IPS DF 6.9 (cell line): ENCODE measurements around the gene ANKRD13B.
A peak's percentile ranks its signal among the peaks of the same experiment; 100 is the strongest.

Experiments
- DNase-seq: peaks from one replicate; pipeline ENCODE4 v3.0.0-alpha.2; 2013; ENCODE audit warnings: low read depth, low spot score
- H3K27ac ChIP-seq: one replicate; pipeline ENCODE4 v1.5.1; 2013; ENCODE audit warnings: low read length, control low read depth
- H3K27me3 ChIP-seq: 2 replicates; pipeline ENCODE4 v1.6.1; 2013; ENCODE audit warnings: mild to moderate bottlenecking, low read length; ENCODE audit not compliant: control insufficient read depth, insufficient read depth
- H3K36me3 ChIP-seq: 2 replicates; pipeline ENCODE4 v1.6.1; 2013; ENCODE audit warnings: low read length; ENCODE audit not compliant: control insufficient read depth, insufficient read depth
- H3K4me1 ChIP-seq: 2 replicates; pipeline ENCODE4 v1.6.1; 2013; ENCODE audit warnings: low read length; ENCODE audit not compliant: control insufficient read depth, insufficient read depth
- H3K4me3 ChIP-seq: 2 replicates; pipeline ENCODE4 v1.5.1; 2013; ENCODE audit warnings: mild to moderate bottlenecking, low read length
- H3K9me3 ChIP-seq: 2 replicates; pipeline ENCODE4 v1.6.1; 2013; ENCODE audit warnings: low read length, inconsistent platforms; ENCODE audit not compliant: control insufficient read depth, insufficient read depth
- WGBS: extraction: QIAGEN DNeasy Blood & Tissue Kit; methylation state at CpG from one replicate; pipeline ENCODE4 v1.1.7; 2013; ENCODE audit warnings: mixed read lengths, missing lambda C conversion rate; ENCODE audit not compliant: insufficient read length, insufficient coverage; 5-methylcytosine and 5-hydroxymethylcytosine counted together

Gene ANKRD13B

DNA sequence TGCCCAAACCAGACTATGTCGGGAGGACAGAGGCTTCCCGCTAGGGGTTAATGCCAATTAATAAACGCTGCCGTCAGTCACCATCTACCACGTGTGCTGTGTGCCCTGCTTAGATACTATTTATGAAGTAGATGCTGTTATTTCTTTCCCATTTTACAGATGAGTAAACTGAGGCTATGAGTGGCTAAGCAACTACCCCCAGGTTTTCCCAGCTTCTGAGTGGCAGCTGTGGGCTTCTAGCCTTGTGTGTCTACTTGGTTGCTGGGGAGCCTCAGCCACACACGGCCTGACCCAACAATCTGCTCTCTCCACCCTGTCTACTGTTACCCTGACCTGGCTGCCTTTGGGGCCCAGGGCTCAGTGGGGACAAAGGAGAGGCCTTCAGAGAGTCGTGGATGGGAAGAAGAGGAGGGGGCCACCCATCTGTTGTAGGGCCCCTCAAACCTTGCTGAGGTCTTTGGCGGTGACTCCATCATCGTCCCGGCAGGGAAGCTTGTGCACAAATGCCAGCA, 10.6 kb upstream of the ANKRD13B start:
- H3K27ac ChIP-seq = no peak overlapping the region
- no CpG with 5 or more reads among the region's 10 CpGs for WGBS
- no peak for DNase-seq
- peaks cover 12% of the 10 kb centered on the region; the same call in 1 of the 2 replicates for H3K36me3 ChIP-seq
- no peaks in the 10 kb centered on the region for H3K9me3 ChIP-seq
- no peaks in the 10 kb centered on the region for H3K27me3 ChIP-seq
- H3K4me3 ChIP-seq = no peak overlapping the region
- H3K4me1 ChIP-seq = peaks cover 10% of the 10 kb centered on the region

DNA sequence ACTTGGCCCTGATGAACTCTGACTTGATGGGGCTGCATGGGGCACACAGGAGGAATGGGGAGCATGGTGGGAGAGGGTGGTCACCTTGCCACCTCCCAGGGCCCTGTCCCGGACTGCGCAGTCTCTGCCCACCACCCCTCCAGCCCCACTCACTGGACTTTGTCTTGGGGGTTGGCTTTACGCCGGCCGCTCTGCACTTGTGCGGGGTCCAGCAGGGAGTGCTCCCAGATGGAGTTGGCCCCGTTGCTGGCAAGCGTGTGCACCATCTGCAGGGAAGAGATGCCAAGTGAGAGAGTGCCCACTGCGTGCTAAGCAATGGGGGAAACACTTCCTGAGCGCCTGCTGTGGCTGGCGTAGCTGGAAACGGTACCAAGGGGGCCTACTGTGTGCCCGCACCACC, 10.2 kb upstream of the ANKRD13B start:
- H3K36me3 ChIP-seq = peaks cover 11% of the 10 kb centered on the region; the same call in 1 of the 2 replicates
- H3K4me1 ChIP-seq = peaks cover 10% of the 10 kb centered on the region
- H3K27me3 ChIP-seq = no peaks in the 10 kb centered on the region
- no peak overlapping the region for H3K4me3 ChIP-seq
- H3K27ac ChIP-seq = no peak overlapping the region
- no peak for DNase-seq
- H3K9me3 ChIP-seq = no peaks in the 10 kb centered on the region
- no CpG with 5 or more reads among the region's 13 CpGs for WGBS

DNA sequence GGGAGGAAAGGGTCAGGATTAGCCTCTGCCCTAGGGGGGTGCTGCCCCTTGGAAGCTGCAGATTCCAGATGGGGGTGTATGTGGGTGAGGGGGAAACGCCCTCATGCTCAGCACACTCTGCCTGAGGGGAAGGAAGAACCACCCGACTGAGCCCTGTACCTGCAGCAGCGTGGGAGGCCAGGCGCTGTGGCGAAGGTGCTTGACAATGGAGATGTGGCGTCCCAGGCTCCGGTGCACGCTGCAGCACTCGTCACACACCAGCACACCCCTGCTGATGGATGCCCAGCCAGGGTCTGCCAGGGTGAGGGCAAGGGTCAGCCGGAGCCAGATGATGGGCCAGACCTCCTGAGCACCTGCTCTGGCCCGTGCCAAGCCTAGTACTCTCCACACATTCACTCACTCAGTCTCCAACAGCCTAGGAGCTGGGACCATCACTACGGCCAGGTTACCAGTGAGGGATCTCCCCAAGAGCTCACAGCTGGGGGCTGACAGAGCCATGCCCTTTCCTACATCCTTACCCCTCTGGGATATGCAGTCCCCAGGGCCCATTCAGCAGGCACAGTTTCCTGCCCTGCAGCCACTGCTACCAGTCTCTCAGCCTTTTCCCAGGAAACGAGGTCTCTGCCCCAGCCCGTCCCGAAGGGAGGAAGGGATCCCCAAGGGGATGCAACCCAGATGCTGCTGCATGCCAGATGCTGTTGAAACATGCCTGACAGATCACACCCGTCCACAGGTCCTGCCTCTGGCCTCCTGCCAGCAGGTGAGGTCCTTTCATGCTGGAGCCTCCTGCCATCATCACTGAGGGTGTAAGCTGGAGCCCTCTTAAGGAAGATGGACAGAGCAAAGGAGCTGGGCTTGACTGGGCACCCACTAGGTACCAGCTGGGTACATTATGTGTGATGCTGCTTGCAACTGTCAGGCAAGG, 9.3 kb upstream of the ANKRD13B start:
- H3K4me1 ChIP-seq = peaks cover 13% of the 10 kb centered on the region
- DNase-seq = no peak
- H3K9me3 ChIP-seq = no peaks in the 10 kb centered on the region

DNA sequence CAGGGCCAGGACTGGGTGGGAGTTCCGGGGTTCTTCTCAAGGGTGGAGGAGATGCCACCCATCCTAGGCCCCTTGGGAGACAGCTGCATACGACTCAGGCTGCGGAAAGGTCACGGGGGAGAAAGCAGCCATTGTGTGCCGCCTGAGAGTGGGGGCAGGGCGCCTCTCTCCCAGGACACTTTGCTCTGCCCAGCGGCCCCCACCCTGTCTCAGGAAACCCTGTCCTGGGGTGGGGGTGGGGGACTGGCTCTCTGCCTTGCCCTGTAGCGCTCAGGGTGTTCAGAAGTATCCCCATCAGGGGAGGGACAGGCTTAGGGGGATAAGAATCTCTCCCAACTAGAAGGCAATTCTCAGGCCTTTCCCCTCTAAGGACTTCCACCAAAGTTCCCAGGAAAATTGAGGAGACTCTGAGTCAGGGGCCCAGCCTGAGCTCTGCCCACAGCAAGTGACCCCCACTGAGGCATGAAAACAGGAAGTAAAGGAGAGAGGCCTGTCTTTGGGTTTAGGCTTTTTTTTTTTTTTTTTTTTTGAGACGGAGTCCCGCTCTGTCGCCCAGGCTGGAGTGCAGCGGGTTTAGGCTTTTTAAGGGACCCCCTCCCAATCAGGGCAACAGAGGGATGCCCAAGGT, 8.4 kb upstream of the ANKRD13B start:
- no peak for DNase-seq
- no peaks in the 10 kb centered on the region for H3K27me3 ChIP-seq
- no peaks in the 10 kb centered on the region for H3K9me3 ChIP-seq
- H3K27ac ChIP-seq = no peak overlapping the region
- H3K36me3 ChIP-seq = peaks cover 9% of the 10 kb centered on the region; the same call in 1 of the 2 replicates
- no CpG with 5 or more reads among the region's 12 CpGs for WGBS
- H3K4me1 ChIP-seq = peaks cover 13% of the 10 kb centered on the region
- H3K4me3 ChIP-seq = no peak overlapping the region

More for the DNA sequence above, 9.3 kb upstream of the ANKRD13B start:
- no peak overlapping the region; the same call in 1 of the 2 replicates for H3K4me3 ChIP-seq
- H3K27ac ChIP-seq = no peak overlapping the region
- no CpG with 5 or more reads among the region's 16 CpGs for WGBS
- no peaks in the 10 kb centered on the region for H3K27me3 ChIP-seq
- peaks cover 9% of the 10 kb centered on the region; the same call in 1 of the 2 replicates for H3K36me3 ChIP-seq

DNA sequence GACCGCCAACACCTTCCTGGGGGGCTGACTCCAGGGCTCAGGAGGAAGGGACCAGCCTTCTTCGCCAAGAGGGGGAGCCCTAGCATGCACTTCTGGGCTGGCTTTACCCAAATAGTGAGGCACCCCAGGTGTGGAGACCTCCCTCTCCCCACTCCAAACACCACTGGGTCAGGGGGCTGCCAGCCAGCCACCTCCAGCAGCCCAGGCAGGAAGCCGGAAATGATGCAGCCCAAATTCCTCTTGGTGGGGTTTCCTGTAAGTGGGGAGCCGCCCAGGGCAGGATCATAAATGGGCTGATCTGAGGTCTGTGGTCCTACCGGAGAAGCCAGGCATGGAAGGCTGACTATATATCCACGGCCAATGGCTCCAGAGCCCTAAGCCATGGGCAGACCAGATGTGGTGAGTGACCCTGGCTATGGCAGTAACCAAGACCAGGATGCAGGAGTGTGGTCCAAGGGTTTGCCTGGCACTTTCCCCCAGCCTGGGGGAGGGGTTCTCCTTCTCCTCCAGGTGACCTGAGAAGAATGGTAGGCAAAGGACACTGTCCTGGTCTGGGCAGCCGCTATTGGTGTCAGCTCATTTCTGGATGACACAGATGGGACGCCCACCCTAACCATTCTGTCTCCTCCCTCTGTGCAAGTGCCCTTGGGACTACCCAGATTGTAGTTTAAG, 7.7 kb upstream of the ANKRD13B start:
- Histone ChIP-seq H3K4me1 (peaks cover 17% of the 10 kb centered on the region), H3K4me3 (no peak overlapping the region), H3K27ac (no peak overlapping the region), H3K27me3 (no peaks in the 10 kb centered on the region), H3K36me3 (peaks cover 9% of the 10 kb centered on the region; the same call in 1 of the 2 replicates), H3K9me3 (no peaks in the 10 kb centered on the region)
- DNase-seq = no peak
- WGBS = no CpG with 5 or more reads among the region's 8 CpGs

DNA sequence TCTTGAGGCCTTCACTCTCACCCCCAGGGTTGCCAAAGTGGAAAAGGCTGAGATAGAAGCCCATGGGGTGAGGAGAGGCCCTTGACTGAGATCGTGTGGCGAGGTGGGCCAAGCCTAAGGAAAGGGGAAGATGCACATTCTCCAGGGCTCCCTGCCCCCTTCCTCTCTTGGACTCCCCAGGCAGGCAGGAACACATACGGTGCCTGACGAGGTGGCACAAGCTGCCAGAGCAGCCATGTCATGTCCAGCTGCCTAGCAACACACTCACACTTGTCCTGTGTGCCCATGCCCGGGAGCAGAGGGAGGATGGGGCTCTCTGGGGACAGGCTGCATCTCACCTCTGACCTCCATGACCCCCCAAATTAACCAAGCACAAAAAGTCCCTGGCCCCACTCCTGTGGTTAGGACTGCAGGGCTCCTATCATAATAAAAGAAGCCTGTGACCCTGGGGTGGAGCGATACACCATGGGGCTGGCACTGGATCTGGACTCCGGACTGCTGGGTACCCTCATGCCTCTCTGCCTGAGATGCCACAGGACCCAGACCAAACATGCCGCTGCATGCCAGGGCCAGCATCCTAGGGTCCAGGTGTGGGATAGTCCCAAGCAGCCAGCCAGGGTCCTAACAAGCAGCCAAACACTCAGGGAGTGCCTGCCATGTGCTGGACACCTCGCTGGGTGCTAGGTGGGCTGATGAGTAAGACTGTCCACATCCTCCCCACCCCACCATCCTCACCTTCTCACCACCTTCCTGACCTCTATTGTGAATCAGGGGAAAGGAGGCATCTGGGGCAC, 6.1 kb upstream of the ANKRD13B start:
- no peaks in the 10 kb centered on the region for H3K9me3 ChIP-seq
- WGBS = no CpG with 5 or more reads among the region's 9 CpGs
- DNase-seq = no peak
- H3K27ac ChIP-seq = no peak overlapping the region
- H3K27me3 ChIP-seq = no peaks in the 10 kb centered on the region
- H3K36me3 ChIP-seq = peaks cover 9% of the 10 kb centered on the region; the same call in 1 of the 2 replicates
- peaks cover 19% of the 10 kb centered on the region for H3K4me1 ChIP-seq
- H3K4me3 ChIP-seq = no peak overlapping the region

DNA sequence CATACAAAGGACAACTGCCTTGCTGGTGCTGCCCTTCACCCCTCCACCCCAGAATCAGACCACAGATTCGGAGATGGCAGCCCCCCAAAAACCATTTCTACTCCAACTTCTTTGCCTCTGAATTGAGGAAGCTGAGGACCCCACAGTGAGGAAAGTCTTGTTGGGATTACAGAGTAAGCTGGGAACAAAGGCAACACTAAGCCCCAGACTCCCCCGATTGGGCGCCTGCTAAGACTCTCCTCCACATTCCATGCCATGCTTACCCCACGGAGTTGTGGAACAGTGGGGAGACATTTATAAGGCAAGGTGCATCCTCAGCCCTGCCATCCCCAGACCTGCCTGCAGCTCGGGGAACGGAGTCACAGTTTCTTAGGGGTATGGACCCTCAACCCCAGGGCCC, 5.3 kb upstream of the ANKRD13B start:
- peaks cover 9% of the 10 kb centered on the region; the same call in 1 of the 2 replicates for H3K36me3 ChIP-seq
- no peak for DNase-seq
- no peak overlapping the region for H3K27ac ChIP-seq
- H3K4me1 ChIP-seq = peaks cover 23% of the 10 kb centered on the region
- no peaks in the 10 kb centered on the region for H3K9me3 ChIP-seq
- WGBS = no CpG with 5 or more reads among the region's 6 CpGs
- no peaks in the 10 kb centered on the region for H3K27me3 ChIP-seq
- H3K4me3 ChIP-seq = no peak overlapping the region

DNA sequence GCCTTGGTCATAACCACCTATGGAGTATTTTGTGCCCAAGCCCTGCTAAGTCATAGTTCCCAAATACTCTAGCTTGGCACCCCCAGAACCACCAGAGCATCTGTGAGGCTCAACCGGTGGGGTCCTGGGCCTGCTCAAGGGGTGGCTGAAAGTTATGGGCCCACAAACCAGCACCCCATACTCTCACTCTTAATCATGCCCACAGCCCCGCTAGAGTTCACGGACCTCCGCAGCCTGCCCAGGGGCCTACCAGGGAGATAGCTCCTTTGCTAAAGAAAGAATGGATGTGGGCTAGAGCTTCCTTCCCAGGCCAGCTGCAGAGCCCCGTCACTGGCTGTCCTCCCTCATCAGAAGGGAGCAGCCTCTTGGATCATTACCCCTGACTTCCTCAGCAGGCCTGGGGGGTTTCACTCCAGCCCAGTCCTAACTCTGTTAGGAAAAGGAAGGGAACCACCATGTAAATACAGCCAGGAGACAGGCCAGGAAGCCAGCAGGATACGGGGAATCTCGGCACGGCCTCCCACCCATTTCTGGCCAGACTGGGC, 4.8 kb upstream of the ANKRD13B start:
- Histone ChIP-seq H3K27ac (no peak overlapping the region), H3K36me3 (peaks cover 5% of the 10 kb centered on the region; the same call in 1 of the 2 replicates), H3K27me3 (no peaks in the 10 kb centered on the region), H3K9me3 (no peaks in the 10 kb centered on the region), H3K4me3 (peak overlapping the region; percentile 71; the same call in 1 of the 2 replicates), H3K4me1 (peaks cover 23% of the 10 kb centered on the region)
- no peak for DNase-seq
- no CpG with 5 or more reads among the region's 8 CpGs for WGBS

DNA sequence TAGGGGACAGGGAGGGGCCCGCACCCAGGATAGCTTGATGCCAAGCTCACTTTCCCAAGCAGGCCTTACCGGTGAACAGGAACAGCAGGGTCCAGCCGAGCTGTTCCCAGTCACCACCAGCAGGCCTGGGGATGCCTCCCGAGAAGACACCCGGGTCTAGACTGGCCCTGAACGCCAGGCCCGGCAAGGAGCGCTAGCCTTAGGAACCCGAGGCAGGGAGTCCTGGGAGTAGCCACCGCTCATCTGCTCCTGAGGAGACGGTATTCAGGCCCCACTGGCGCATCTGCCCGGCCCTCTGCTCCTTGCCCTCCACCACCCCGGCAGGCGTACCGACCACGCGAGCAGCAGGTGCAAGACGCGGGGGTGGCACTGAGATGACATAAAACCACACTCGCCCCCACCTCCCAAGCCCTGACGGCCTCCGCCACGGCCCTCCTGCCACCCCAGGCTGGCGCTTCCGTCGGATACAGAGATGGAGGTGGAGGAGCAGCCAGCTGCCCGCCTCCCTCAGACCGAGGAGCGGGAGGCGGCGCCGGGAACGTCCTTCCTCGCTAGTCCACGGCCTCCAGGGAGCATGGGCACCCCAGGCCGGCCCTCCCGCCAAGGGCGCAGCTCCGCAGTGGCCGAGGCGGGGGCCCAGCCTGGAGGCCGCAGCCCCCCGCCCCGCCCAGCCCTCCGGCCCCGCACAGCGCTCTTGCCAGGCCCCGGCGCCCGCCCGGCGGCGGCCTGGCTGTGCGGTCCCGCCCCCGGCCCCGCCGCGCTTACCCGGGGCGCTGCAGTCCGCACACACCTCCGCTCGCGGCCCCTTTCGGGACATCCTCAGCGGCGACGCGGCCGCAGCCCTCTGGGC, 4.1 kb upstream of the ANKRD13B start:
- Histone ChIP-seq H3K27ac (no peak overlapping the region), H3K9me3 (no peaks in the 10 kb centered on the region), H3K27me3 (no peaks in the 10 kb centered on the region), H3K4me3 (peak overlapping the region; percentile 71), H3K4me1 (peaks cover 23% of the 10 kb centered on the region), H3K36me3 (no peaks in the 10 kb centered on the region)
- no CpG with 5 or more reads among the region's 72 CpGs for WGBS
- DNase-seq = no peak
